GM12891 (cell line): ENCODE data around the gene MAP1B.

Experiments
- PAX5 ChIP-seq: IDR thresholded peaks from 2 replicates; pipeline ENCODE4 v1.6.1; 2011; ENCODE audit warnings: low read length, moderate library complexity, mild to moderate bottlenecking; ENCODE audit not compliant: insufficient read depth, severe bottlenecking
- POLR2A ChIP-seq: IDR thresholded peaks from 2 replicates; pipeline ENCODE4 v1.6.1; 2011; ENCODE audit warnings: low read depth, low read length, control low read depth
- POLR2AphosphoS5 ChIP-seq: IDR thresholded peaks from 2 replicates; pipeline ENCODE4 v1.6.1; 2011; ENCODE audit warnings: low read depth, low read length, control low read depth
- SPI1 ChIP-seq: IDR thresholded peaks from 2 replicates; pipeline ENCODE4 v1.6.1; 2011; ENCODE audit warnings: low read depth, low read length, control low read depth
- TAF1 ChIP-seq: IDR thresholded peaks from 2 replicates; pipeline ENCODE4 v1.6.1; 2011; ENCODE audit warnings: low read depth, low read length, control low read depth

DNA sequence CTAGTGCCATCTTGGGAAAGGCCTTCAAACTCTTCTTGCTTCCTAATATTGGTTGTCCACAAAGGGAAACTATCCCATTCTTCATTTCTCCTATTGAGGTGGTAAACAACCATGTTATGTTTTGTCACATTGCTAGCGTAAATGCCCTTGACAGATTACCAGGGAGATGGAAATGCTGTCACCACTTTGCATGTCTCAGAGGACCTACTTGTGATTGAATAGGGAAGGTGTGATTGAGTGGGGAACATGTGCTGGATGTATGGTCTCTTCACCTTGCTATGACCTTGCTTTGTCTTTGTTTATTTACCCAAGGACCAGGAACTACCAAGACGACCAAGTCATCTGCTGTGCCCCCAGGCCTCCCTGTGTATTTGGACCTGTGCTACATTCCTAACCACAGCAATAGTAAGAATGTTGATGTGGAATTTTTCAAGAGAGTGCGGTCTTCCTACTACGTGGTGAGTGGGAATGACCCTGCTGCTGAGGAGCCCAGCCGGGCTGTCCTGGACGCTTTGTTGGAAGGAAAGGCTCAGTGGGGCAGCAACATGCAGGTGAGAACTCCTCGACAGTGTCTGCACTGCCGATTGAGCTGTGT, 96.1 kb downstream of the MAP1B start:
- no peak for TF ChIP-seq POLR2AphosphoS5
- TF ChIP-seq POLR2A = no peak
- TF ChIP-seq TAF1 = no peak
- no peak for TF ChIP-seq PAX5
- TF ChIP-seq SPI1 = no peak
